HepG2 (cell line): Measurements from ENCODE around the gene RPL39. TPM values are rescaled to one million over a fixed set of nuclear protein-coding genes. Genes with fewer than 3 reads are reported as not detected.
A peak's percentile ranks its signal among the peaks of the same experiment; 100 is the strongest.

Experiments used
- GTF2F1 ChIP-seq: fragments of 150-350 bp; IDR thresholded peaks from 2 replicates; pipeline ENCODE4 v1.6.1; 2014; ENCODE audit warnings: low read length
- HHEX ChIP-seq: IDR thresholded peaks from 2 replicates; pipeline ENCODE4 v1.6.1; 2016; ENCODE audit warnings: control low read depth
- HMG20A ChIP-seq: IDR thresholded peaks from 2 replicates; pipeline ENCODE4 v1.6.1; 2016; ENCODE audit warnings: borderline replicate concordance
- JUNB ChIP-seq: sonication (generic); formaldehyde crosslinking; IDR thresholded peaks from 2 replicates; pipeline ENCODE4 v1.8.0; 2022; ENCODE audit warnings: missing genetic modification reagents, mild to moderate bottlenecking, borderline replicate concordance
- NBN ChIP-seq: fragments of 450-650 bp; conservative IDR thresholded peaks from 2 replicates; pipeline ENCODE4 v1.6.1; 2017
- PAF1 ChIP-seq: IDR thresholded peaks from 2 replicates; pipeline ENCODE4 v1.6.1; 2016; ENCODE audit warnings: missing genetic modification reagents, missing compliant biosample characterization
- RORA ChIP-seq: sonication (generic); formaldehyde crosslinking; IDR thresholded peaks from 2 replicates; pipeline ENCODE4 v1.5.0; 2020; ENCODE audit warnings: mild to moderate bottlenecking, missing genetic modification reagents, moderate library complexity
- SIN3B ChIP-seq: fragments of 150-350 bp; IDR thresholded peaks from 2 replicates; pipeline ENCODE4 v1.6.1; 2014; ENCODE audit warnings: low read length
- SSRP1 ChIP-seq: IDR thresholded peaks from 2 replicates; pipeline ENCODE4 v1.6.1; 2016; ENCODE audit warnings: control low read depth
- TCF7 ChIP-seq: sonication (generic); IDR thresholded peaks from 2 replicates; pipeline ENCODE4 v1.6.1; 2016; ENCODE audit warnings: antibody characterized with exemption, low read depth
- THYN1 ChIP-seq: sonication (generic); formaldehyde crosslinking; IDR thresholded peaks from 2 replicates; pipeline ENCODE4 v1.8.1; 2023; ENCODE audit warnings: low read depth, mild to moderate bottlenecking, moderate library complexity, missing genetic modification reagents, borderline replicate concordance
- YY1 ChIP-seq: IDR thresholded peaks from 2 replicates; pipeline ENCODE4 v1.6.1; 2011; ENCODE audit warnings: low read length, low read depth, moderate library complexity, mild to moderate bottlenecking; ENCODE audit not compliant: insufficient read depth, insufficient replicate concordance
- ZFP1 ChIP-seq: IDR thresholded peaks from 2 replicates; pipeline ENCODE4 v1.6.1; 2016
- ZIK1 ChIP-seq: sonication (generic); formaldehyde crosslinking; IDR thresholded peaks from 2 replicates; pipeline ENCODE4 v1.5.0; 2020; ENCODE audit warnings: mild to moderate bottlenecking, low read depth, missing genetic modification reagents, borderline replicate concordance
- ZNF180 ChIP-seq: sonication (generic); formaldehyde crosslinking; IDR thresholded peaks from 2 replicates; pipeline ENCODE4 v1.4.0; 2020; ENCODE audit warnings: low read depth, missing genetic modification reagents, borderline replicate concordance
- ZNF317 ChIP-seq: sonication (generic); formaldehyde crosslinking; IDR thresholded peaks from 2 replicates; pipeline ENCODE4 v1.5.0; 2020; ENCODE audit warnings: mild to moderate bottlenecking, missing genetic modification reagents
- ZNF34 ChIP-seq: sonication (generic); formaldehyde crosslinking; IDR thresholded peaks from 2 replicates; pipeline ENCODE4 v1.4.0; 2020; ENCODE audit warnings: mild to moderate bottlenecking, missing genetic modification reagents, borderline replicate concordance
- ZNF720 ChIP-seq: sonication (generic); formaldehyde crosslinking; IDR thresholded peaks from 2 replicates; pipeline ENCODE4 v1.4.0; 2020; ENCODE audit warnings: missing genetic modification reagents
- ZNF788 ChIP-seq: sonication (generic); formaldehyde crosslinking; IDR thresholded peaks from 2 replicates; pipeline ENCODE4 v1.5.0; 2020; ENCODE audit warnings: mild to moderate bottlenecking, missing genetic modification reagents, borderline replicate concordance
- ZSCAN22 ChIP-seq: sonication (generic); formaldehyde crosslinking; IDR thresholded peaks from 2 replicates; pipeline ENCODE4 v1.4.0; 2020; ENCODE audit warnings: mild to moderate bottlenecking, missing genetic modification reagents
- polyA plus RNA-seq, 8 experiments: library from polyadenylated mRNA; depleted of rRNA in 3 of 8; stranded (reverse) in 7 of 8; unstranded in 1 of 8; fragments of >200 nt; fragmentation: Illumina TruSeq in 4 of 8; extraction: Trizol in 4 of 8; gene quantifications; 2 replicates each; pipeline versions ENCODE4 v1.2.1 to v1.2.3, GENCODE V29; 2011 to 2016; ENCODE audit warnings: low read depth in 4 of 8, missing spikeins in 1 of 8, mixed read lengths in 1 of 8; ENCODE audit not compliant: insufficient read depth in 1 of 8
- total RNA-seq, 5 experiments: library from RNA; depleted of rRNA; stranded (reverse); fragments of >200 nt; fragmentation: Illumina TruSeq; extraction: Trizol; gene quantifications; 2 replicates each; pipeline ENCODE4 v1.2.3, GENCODE V29; 2016; ENCODE audit warnings: low read depth in 1 of 5
- TF ChIP-seq, protein P1 (sequence below): sonication (generic); formaldehyde crosslinking; IDR thresholded peaks from 2 replicates; pipeline ENCODE4 v1.9.0; 2021; ENCODE audit warnings: missing genetic modification reagents, borderline replicate concordance
- TF ChIP-seq, protein P2 (sequence below): sonication (generic); formaldehyde crosslinking; conservative IDR thresholded peaks from 2 replicates; pipeline ENCODE4 v1.4.0; 2020; ENCODE audit warnings: missing genetic modification reagents
- TF ChIP-seq, protein P3 (sequence below): sonication (generic); formaldehyde crosslinking; IDR thresholded peaks from 2 replicates; pipeline ENCODE4 v1.8.1; 2023; ENCODE audit warnings: missing genetic modification reagents, mild to moderate bottlenecking, borderline replicate concordance
- TF ChIP-seq, protein P4 (sequence below): sonication (generic); formaldehyde crosslinking; IDR thresholded peaks from 2 replicates; pipeline ENCODE4 v1.4.0; 2020; ENCODE audit warnings: missing genetic modification reagents, mild to moderate bottlenecking, borderline replicate concordance

The RPL39 gene
- total and polyA plus RNA-seq, 2 of the 13 experiments (the other 11 are each of a cell fraction or from before 2014, with no cell fraction given) = 2,312 to 3,547 TPM

DNA sequence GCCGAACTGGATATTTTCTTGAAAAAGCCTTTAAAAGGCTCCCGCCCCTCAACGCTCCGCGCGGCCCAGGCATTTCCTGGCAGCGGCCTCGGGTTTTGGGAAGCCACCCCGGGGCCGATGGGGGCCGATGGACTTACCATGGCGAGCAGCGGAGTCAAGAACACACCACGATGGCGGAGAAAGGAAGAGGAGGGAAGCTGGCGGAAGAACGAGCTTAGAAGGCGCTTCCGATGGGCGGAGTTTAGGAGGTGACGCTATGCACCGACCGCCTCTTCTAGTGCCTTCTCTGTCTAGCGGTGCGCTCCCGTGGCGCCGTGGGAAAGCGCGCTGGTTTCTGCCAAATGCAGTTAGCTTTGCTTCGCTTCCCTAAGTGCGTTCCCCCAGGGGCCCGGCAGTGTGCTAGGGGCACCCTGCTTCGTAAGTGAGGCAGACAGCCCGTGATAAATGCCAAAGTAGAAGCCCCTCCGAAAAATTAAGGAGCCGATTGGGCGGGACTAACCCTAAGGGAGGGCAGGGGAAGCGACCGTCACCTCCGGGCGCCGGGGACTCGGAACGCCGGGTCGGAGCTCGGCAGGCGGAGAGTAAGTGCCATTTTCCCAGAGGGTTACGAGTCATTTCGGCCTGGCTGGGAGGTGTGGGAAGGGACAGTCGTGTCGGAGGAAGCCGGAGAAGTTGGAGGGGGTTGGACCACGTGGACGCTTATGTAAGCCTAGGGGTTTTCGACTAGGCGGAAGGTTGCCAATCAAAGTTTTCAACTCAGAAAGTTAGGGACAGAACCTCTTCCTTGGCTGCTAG, at the start of gene RPL39 (continued):
- TF ChIP-seq, protein P1, sequence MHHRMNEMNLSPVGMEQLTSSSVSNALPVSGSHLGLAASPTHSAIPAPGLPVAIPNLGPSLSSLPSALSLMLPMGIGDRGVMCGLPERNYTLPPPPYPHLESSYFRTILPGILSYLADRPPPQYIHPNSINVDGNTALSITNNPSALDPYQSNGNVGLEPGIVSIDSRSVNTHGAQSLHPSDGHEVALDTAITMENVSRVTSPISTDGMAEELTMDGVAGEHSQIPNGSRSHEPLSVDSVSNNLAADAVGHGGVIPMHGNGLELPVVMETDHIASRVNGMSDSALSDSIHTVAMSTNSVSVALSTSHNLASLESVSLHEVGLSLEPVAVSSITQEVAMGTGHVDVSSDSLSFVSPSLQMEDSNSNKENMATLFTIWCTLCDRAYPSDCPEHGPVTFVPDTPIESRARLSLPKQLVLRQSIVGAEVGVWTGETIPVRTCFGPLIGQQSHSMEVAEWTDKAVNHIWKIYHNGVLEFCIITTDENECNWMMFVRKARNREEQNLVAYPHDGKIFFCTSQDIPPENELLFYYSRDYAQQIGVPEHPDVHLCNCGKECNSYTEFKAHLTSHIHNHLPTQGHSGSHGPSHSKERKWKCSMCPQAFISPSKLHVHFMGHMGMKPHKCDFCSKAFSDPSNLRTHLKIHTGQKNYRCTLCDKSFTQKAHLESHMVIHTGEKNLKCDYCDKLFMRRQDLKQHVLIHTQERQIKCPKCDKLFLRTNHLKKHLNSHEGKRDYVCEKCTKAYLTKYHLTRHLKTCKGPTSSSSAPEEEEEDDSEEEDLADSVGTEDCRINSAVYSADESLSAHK (CRISPR knock-in tag) = no peak
- TF ChIP-seq JUNB (CRISPR knock-in tag) (no peak), YY1 (peak; percentile 71), RORA (no peak), SIN3B (no peak), ZNF788 (CRISPR knock-in tag) (no peak), ZNF180 (CRISPR knock-in tag) (no peak), HMG20A (no peak; the same call in 1 of the 2 replicates), ZNF34 (no peak), ZSCAN22 (CRISPR knock-in tag) (no peak), GTF2F1 (no peak), ZIK1 (no peak), SSRP1 (CRISPR knock-in tag) (no peak), TCF7 (no peak), ZNF720 (CRISPR knock-in tag) (no peak), HHEX (CRISPR knock-in tag) (no peak), NBN (no peak), ZFP1 (CRISPR knock-in tag) (0 out of 2 replicates have a peak, but pooled peaks have one; percentile 9), ZNF317 (CRISPR knock-in tag) (0 out of 2 replicates have a peak, but pooled peaks have one; percentile 52), PAF1 (no peak), THYN1 (CRISPR knock-in tag) (no peak)
- TF ChIP-seq, protein P2, sequence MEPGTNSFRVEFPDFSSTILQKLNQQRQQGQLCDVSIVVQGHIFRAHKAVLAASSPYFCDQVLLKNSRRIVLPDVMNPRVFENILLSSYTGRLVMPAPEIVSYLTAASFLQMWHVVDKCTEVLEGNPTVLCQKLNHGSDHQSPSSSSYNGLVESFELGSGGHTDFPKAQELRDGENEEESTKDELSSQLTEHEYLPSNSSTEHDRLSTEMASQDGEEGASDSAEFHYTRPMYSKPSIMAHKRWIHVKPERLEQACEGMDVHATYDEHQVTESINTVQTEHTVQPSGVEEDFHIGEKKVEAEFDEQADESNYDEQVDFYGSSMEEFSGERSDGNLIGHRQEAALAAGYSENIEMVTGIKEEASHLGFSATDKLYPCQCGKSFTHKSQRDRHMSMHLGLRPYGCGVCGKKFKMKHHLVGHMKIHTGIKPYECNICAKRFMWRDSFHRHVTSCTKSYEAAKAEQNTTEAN (CRISPR knock-in tag) = no peak
- TF ChIP-seq, protein P3, sequence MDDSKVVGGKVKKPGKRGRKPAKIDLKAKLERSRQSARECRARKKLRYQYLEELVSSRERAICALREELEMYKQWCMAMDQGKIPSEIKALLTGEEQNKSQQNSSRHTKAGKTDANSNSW = no peak
- TF ChIP-seq, protein P4, sequence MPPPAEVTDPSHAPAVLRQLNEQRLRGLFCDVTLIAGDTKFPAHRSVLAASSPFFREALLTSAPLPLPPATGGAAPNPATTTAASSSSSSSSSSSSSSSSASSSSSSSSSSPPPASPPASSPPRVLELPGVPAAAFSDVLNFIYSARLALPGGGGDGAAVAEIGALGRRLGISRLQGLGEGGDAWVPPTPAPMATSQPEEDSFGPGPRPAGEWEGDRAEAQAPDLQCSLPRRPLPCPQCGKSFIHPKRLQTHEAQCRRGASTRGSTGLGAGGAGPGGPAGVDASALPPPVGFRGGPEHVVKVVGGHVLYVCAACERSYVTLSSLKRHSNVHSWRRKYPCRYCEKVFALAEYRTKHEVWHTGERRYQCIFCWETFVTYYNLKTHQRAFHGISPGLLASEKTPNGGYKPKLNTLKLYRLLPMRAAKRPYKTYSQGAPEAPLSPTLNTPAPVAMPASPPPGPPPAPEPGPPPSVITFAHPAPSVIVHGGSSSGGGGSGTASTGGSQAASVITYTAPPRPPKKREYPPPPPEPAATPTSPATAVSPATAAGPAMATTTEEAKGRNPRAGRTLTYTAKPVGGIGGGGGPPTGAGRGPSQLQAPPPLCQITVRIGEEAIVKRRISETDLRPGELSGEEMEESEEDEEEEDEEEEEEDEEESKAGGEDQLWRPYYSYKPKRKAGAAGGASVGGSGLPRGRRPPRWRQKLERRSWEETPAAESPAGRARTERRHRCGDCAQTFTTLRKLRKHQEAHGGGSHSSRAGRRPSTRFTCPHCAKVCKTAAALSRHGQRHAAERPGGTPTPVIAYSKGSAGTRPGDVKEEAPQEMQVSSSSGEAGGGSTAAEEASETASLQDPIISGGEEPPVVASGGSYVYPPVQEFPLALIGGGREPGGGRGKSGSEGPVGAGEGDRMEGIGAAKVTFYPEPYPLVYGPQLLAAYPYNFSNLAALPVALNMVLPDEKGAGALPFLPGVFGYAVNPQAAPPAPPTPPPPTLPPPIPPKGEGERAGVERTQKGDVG (CRISPR knock-in tag) = 0 out of 2 replicates have a peak, but pooled peaks have one; percentile 30
